DOHH2 (cell line): ENCODE measurements around the gene AGRN.
A peak's percentile ranks its signal among the peaks of the same experiment; 100 is the strongest.
"Not testable (repeated sequence)": the region's sequence is repeated elsewhere in the genome, so short reads cannot be mapped to it uniquely, and the experiment has no call there.

ENCODE experiments used
- H3F3A ChIP-seq: fragments of 200-600 bp; sonication (generic), shearing (Covaris generic); 2 replicates; pipeline ENCODE4 v1.6.0; 2016; ENCODE audit warnings: antibody characterized with exemption, mild to moderate bottlenecking; ENCODE audit not compliant: control insufficient read depth, insufficient read depth
- H3K27ac ChIP-seq: fragments of 200-600 bp; sonication (generic); 2 replicates; pipeline ENCODE4 v1.5.1; 2014; ENCODE audit warnings: low read depth, mild to moderate bottlenecking, low read length, moderate library complexity
- H3K27me3 ChIP-seq: fragments of 200-600 bp; sonication (generic); 2 replicates; pipeline ENCODE4 v1.6.1; 2014; ENCODE audit warnings: mild to moderate bottlenecking, low read length, mixed read lengths; ENCODE audit not compliant: control insufficient read depth
- H3K36me3 ChIP-seq: fragments of 200-600 bp; sonication (generic); 2 replicates; pipeline ENCODE4 v1.6.1; 2014; ENCODE audit warnings: mild to moderate bottlenecking, low read length, moderate library complexity, mixed read lengths; ENCODE audit not compliant: control insufficient read depth
- H3K4me1 ChIP-seq: fragments of 200-600 bp; sonication (generic); 2 replicates; pipeline ENCODE4 v1.6.1; 2014; ENCODE audit warnings: mild to moderate bottlenecking, low read length, mixed read lengths; ENCODE audit not compliant: control insufficient read depth
- H3K4me2 ChIP-seq: fragments of 200-600 bp; sonication (generic); 2 replicates; pipeline ENCODE4 v1.6.0; 2014; ENCODE audit warnings: mild to moderate bottlenecking, low read length, moderate library complexity
- H3K4me3 ChIP-seq: fragments of 200-600 bp; sonication (generic); 2 replicates; pipeline ENCODE4 v1.5.1; 2014; ENCODE audit warnings: mild to moderate bottlenecking, low read length, mixed read lengths
- H3K79me2 ChIP-seq: fragments of 200-600 bp; sonication (generic); 2 replicates; pipeline ENCODE4 v1.6.1; 2014; ENCODE audit warnings: mild to moderate bottlenecking, low read length, mixed read lengths; ENCODE audit not compliant: control insufficient read depth
- H3K9me2 ChIP-seq: fragments of 200-600 bp; sonication (generic); replicated peaks from 2 replicates; pipeline ENCODE4 v1.6.1; 2014; ENCODE audit warnings: mild to moderate bottlenecking, low read length, mixed read lengths; ENCODE audit not compliant: control insufficient read depth
- H3K9me3 ChIP-seq: fragments of 200-600 bp; sonication (generic); 2 replicates; pipeline ENCODE4 v1.6.1; 2014; ENCODE audit warnings: antibody characterized with exemption, low read length, mixed read lengths; ENCODE audit not compliant: control insufficient read depth, insufficient read depth
- H4K20me1 ChIP-seq: fragments of 200-600 bp; sonication (generic); 2 replicates; pipeline ENCODE4 v1.6.0; 2014; ENCODE audit warnings: low read depth, mild to moderate bottlenecking, antibody characterized with exemption, low read length, moderate library complexity; ENCODE audit not compliant: control insufficient read depth, insufficient read depth
- CTCF ChIP-seq: fragments of 200-600 bp; sonication (generic); IDR thresholded peaks from one replicate; pipeline ENCODE4 v1.5.1; 2014; ENCODE audit warnings: antibody characterized with exemption, mild to moderate bottlenecking, low read depth, low read length; ENCODE audit not compliant: poor library complexity, severe bottlenecking
- EZH2phosphoT487 ChIP-seq: fragments of 200-600 bp; sonication (generic); IDR thresholded peaks from 2 replicates; pipeline ENCODE4 v1.6.1; 2017; ENCODE audit warnings: borderline replicate concordance, mild to moderate bottlenecking, antibody characterized with exemption, low read length, moderate library complexity, mixed read lengths

AGRN gene

GRCh38 chr1:975896-976683 is 43.8 kb upstream of the AGRN start:
- no peaks in the 10 kb centered on the region for H3K36me3 ChIP-seq
- no peaks in the 10 kb centered on the region for H4K20me1 ChIP-seq
- no peak overlapping the region for H3K27ac ChIP-seq
- no peak overlapping the region for H3K4me3 ChIP-seq
- H3K9me3 ChIP-seq: no peaks in the 10 kb centered on the region
- H3K79me2 ChIP-seq: no peaks in the 10 kb centered on the region
- peak overlapping the region; percentile 44; the same call in 1 of the 2 replicates for H3K4me2 ChIP-seq
- no peaks in the 10 kb centered on the region for H3F3A ChIP-seq
- TF ChIP-seq CTCF (peak; percentile 58), EZH2phosphoT487 (no peak)
- H3K27me3 ChIP-seq: no peaks in the 10 kb centered on the region
- no peaks in the 10 kb centered on the region for H3K9me2 ChIP-seq
- H3K4me1 ChIP-seq: peaks cover 3% of the 10 kb centered on the region; the same call in 1 of the 2 replicates

- H3K36me3 ChIP-seq, H3K79me2 ChIP-seq, H3K27me3 ChIP-seq, H3K9me3 ChIP-seq, H3K4me3 ChIP-seq, H3K4me2 ChIP-seq, H3K9me2 ChIP-seq, H4K20me1 ChIP-seq, H3F3A ChIP-seq, H3K27ac ChIP-seq, H3K4me1 ChIP-seq: not testable (repeated sequence)
Observed at GRCh38 chr1:976791-977190, 43.1 kb upstream of the AGRN start.

- no peaks in the 10 kb centered on the region for H4K20me1 ChIP-seq
- no peak overlapping the region for H3K4me3 ChIP-seq
- no peaks in the 10 kb centered on the region for H3F3A ChIP-seq
- TF ChIP-seq EZH2phosphoT487 (no peak), CTCF (no peak)
- peaks cover 3% of the 10 kb centered on the region; the same call in 1 of the 2 replicates for H3K4me1 ChIP-seq
- H3K9me3 ChIP-seq: no peaks in the 10 kb centered on the region
- no peaks in the 10 kb centered on the region for H3K79me2 ChIP-seq
- H3K4me2 ChIP-seq: no peak overlapping the region
- H3K27me3 ChIP-seq: no peaks in the 10 kb centered on the region
- H3K27ac ChIP-seq: no peak overlapping the region
- H3K9me2 ChIP-seq: no peaks in the 10 kb centered on the region
- no peaks in the 10 kb centered on the region for H3K36me3 ChIP-seq
Observed at GRCh38 chr1:978069-978834, 41.7 kb upstream of the AGRN start.
